ENCODE results near the gene UGT1A5.
"Not testable (repeated sequence)": the region's sequence is repeated elsewhere in the genome, so short reads cannot be mapped to it uniquely, and the experiment has no call there.

The UGT1A5 gene

DNA sequence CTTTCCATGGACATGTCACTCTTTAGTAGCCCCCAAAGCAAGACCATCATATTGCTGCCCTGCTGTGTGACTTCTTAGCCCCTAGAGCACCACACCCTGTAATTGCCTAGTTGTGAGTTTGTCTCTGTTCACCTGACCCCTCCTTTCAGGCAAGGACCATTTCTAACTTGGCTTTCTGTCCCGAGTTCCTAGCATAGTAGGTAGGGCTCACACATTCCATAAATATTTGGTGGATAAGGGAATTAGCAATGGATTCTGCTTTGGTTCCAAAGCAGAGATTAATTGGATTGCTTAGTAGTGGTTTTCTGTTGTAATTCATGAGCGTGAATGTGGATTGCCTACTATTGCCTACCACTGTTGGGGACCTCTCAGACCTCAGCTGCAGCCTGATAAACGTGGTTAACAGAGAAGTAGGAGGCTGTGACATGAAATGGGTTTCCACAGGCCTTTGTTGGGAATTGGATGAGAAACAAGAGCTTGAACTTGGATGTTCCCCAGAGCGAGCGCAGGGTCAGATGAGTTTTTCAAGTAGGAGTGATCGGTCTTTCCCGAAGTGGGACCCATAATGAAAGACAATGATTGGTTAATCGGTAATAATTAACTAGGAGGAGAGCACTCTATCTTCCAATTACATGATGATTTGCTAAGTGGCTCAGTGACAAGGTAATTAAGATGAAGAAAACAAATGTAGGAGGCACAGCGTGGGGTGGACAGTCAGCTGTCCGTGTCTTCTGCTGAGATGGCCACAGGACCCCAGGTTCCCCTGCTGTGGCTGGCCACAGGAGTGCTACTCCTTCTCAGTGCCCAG is 34.0 kb downstream of the UGT1A5 start:
- no peak for DNase-seq (ENCODE audit: low read depth)

DNA sequence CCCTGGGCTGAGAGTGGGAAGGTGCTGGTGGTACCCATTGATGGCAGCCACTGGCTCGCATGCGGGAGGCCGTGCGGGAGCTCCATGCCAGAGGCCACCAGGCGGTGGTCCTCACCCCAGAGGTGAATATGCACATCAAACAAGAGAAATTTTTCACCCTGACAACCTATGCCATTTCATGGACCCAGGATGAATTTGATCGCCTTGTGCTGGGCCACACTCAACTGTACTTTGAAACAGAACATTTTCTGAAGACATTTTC is 34.5 kb downstream of the UGT1A5 start:
- DNase-seq (ENCODE audit: low read depth): no peak

DNA sequence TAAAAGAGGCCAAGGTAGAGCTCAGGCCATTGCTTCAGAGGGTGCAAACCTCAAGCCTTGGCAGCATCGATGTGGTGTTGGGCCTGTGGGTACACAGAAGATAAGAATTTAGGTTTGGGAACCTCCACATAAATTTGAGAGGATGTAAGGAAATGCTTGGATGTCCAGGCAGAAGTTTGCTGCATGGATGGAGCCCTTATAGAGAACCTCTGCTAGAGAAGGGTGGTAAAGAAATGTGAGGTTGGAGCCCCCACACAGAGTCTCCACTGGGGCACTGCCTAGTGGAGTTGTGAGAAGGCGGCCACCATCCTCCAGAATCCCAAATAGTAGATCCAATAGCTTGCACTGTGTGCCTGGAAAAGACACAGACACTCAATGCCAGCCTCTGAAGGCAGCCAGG is 38.0 kb downstream of the UGT1A5 start:
- not testable (repeated sequence) for DNase-seq (ENCODE audit: low read depth)

DNA sequence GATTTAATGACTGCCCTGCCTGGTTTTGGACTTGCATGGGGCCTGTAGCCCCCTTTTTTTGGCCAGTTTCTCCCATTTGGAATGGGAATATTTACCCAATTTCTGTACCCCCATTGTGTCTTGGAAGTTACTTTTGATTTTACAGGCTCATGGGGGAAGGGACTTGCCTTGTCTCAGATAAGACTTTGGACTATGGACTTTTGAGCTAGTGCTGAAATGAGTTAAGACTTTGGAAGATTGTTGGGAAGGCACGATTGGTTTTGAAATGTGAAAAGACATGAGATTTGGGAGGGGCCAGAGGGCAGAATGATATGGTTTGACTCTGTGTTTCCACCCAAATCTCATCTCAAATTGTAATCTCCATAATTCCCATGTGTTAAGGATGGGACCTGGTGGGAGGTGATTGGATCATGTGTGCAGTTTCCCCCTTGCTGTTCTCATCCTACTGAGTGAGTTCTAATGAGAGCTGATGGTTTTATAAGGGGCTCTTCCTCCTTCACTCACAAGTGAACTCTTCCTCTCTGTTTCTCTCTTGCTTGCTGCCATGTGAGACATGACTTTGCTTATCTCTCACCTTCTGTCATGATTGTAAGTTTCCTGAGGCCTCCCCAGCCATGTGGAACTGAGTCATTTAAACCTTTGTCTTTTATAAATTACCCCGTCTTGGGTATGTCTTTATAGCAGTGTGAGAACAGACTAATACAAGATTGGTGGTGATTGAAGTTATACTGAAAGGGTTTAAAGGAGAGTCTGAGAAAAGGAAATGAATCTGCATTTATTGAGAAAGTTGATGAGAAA is 38.7 kb downstream of the UGT1A5 start:
- DNase-seq (ENCODE audit: low read depth): not testable (repeated sequence)

DNA sequence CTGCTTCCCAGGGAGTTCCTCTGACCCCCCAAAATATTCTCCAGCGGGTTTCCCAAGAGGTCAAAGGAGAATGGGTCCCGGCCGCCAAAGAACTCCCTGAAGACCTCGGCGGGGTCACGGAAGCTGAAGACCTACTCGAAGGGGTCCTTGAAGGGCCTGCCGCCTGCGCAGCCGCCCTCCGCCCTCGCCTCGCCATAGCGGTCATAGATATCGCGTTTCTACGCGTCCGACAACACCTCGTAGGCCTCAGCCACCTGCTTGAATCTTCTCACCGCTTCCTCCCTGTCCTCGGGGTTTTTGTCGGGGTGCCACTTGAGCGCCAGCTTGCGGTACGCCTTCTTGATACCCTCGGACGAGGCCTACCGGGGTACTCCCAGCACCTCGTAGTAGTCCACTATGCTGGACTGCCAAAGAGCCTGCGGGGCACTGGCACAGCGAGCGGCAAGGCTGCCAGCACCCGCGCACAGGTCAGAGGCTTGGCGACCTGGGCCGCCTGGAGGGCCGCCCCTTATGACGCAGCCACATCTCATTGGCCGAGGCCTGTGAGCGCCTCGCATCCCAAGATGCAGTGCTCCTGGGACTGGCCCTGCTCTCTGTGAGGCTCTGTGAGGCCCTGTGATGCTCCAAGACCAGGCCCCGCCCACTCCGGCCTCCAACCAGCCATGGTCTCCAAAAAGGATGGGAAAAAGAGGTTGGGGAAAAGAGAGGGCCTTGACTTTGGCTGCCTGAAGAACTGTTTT is 42.3 kb downstream of the UGT1A5 start:
- DNase-seq (ENCODE audit: low read depth): no peak

DNA sequence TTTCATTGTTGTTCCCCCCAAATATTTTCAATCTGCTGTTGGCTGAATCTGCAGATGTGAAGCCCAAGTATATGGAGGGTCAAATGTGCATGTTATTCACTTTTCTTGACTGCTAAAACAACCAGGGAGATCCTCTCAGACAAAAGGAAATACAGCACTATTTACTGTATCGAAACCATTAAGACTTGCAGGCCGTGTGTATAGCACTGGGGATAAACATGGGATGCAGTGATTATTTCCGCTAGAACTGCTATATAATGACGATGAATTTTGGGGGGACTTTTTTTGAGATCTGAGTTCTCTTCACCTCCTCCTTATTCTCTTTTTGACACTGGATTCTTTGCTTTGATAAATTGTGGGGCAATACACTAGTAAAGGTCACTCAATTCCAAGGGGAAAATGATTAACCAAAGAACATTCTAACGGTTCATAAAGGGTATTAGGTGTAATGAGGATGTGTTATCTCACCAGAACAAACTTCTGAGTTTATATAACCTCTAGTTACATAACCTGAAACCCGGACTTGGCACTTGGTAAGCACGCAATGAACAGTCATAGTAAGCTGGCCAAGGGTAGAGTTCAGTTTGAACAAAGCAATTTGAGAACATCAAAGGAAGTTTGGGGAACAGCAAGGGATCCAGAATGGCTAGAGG is 43.8 kb downstream of the UGT1A5 start:
- DNase-seq (ENCODE audit: low read depth): no peak

DNA sequence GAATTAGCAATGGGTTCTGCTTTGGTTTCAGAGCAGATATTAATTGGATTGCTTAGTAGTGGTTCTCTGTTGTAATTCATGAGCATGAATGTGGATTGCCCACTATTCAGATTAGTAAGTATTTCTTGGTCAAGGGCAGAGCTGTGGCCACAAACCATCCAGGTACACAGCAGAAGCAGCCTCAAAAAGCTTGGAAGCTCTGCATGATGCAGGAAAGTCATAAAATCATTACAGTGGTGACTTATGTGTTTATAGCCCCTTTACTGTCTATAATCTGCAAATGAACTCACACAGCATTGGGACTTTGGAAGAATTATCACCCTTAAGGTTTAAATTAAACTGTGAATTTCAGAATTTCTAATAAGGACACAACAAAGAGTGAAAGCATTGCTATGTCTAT is 45.4 kb downstream of the UGT1A5 start:
- DNase-seq (ENCODE audit: low read depth): no peak

DNA sequence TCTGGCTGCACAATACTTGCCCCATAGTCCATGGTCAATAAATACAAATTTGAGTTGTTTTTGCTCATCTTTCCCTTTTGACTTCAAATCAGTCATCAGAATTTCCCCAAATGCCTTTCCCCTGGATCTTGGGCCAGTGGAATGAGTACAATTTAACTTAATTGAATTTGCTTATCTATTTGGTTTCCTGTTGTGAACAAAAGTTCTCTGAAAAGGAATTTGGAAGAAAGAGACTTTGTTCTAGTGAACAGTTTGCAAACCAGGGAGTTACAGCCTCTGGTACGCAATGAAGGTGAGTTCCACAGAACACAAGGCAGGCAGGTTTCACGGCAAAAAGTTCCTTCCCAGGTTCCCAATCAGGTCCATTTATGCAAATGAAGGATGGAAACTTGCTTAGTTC is 46.1 kb downstream of the UGT1A5 start:
- DNase-seq (ENCODE audit: low read depth): no peak

DNA sequence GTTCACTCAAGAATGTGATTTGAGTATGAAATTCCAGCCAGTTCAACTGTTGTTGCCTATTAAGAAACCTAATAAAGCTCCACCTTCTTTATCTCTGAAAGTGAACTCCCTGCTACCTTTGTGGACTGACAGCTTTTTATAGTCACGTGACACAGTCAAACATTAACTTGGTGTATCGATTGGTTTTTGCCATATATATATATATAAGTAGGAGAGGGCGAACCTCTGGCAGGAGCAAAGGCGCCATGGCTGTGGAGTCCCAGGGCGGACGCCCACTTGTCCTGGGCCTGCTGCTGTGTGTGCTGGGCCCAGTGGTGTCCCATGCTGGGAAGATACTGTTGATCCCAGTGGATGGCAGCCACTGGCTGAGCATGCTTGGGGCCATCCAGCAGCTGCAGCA is 47.3 kb downstream of the UGT1A5 start, which contains the start of gene UGT1A1:
UGT1A1 (plus strand) TSS at position 228 of the 400 bp plus-strand sequence; CDS start at position 246, 18 bp downstream.
- DNase-seq (ENCODE audit: low read depth): no peak

DNA sequence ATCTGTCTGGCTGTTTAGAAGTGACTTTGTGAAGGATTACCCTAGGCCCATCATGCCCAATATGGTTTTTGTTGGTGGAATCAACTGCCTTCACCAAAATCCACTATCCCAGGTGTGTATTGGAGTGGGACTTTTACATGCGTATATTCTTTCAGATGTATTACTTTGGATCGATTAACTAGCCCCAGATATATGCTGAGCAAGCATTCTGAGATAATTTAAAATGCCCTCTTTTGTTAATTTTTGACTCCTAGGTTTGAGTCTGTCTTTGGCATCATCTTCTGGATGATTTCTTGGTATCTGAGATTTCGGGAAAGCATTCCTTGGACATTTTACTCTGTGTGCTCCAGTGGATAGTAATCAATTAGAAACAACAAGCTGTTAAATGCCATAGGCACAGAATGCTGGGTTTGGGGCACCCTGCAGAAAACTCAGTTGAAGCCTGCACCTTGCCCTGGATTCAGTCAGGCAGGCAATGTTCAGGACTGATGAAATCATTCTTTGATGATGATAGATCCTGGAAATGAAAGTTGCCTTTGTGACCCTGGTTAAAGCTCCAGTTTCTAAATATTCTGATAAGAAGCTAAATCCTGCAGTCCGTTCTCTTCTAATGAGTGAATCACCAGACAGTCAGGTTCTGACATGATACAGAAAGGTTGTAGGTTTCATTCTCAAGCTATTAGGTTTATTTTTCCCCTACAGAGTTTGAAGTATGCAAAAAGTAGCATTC is 48.5 kb downstream of the UGT1A5 start:
- no peak for DNase-seq (ENCODE audit: low read depth)

DNA sequence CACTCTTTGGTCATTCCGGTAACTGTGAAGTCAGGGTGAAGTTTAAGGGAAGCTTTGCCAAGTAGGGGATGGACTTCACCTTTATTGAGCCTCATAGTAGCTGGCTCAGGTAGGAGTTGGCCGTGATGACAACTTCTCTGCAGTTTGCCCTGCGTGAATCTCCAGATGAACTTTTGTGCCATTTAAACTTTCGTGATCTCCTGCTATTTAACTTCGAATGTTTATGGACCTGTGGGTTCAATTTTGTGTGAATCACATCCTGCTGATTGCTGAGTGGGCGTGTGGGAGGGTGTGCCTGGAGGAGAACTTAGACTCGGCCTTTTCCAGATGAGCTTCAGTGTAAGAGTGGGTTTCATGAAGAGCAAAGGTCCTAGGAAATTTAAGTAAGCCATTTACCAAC is 51.6 kb downstream of the UGT1A5 start:
- no peak for DNase-seq (ENCODE audit: low read depth)

DNA sequence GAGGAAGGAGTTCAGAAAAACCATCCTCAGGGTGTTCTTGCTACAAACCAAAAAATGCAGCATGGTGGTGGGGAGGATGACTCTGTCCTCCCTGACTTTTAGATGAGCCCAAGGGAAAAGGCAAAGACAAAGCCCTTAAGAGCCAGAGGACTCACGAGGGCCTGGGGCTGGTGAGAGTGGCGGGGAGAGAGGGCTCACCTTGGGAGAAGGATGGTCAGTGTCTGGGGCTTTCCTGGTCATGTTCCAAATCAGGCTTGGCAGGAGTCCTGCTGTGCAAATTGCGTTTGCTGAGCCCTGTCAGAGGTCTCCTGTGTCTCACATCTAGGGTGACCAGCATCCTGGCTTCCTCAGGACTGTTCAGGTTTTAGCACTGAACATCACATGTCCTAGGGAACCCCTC is 52.1 kb downstream of the UGT1A5 start:
- DNase-seq (ENCODE audit: low read depth): no peak

DNA sequence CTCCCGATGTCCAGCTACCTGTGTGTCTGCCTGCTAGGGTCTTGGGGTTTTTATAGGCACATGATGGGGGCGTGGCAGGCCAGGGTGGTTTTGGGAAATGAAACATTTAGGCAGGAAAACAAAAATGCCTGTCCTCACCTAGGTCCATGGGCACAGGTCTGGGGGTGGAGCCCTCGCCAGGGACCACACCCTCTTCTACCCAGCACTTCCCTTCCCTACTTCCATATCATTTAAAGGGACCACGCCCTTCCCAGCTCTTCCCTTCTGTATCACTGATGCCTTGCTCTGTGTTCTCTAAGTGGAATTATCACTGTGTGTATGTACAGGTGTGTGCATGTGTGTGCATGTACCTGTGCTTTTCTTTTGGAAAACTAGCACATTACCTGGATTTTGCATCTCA is 53.7 kb downstream of the UGT1A5 start:
- DNase-seq (ENCODE audit: low read depth): no peak

DNA sequence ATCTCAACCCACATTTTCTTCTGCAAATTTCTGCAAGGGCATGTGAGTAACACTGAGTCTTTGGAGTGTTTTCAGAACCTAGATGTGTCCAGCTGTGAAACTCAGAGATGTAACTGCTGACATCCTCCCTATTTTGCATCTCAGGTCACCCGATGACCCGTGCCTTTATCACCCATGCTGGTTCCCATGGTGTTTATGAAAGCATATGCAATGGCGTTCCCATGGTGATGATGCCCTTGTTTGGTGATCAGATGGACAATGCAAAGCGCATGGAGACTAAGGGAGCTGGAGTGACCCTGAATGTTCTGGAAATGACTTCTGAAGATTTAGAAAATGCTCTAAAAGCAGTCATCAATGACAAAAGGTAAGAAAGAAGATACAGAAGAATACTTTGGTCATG is 55.4 kb downstream of the UGT1A5 start:
- no peak for DNase-seq (ENCODE audit: low read depth)

DNA sequence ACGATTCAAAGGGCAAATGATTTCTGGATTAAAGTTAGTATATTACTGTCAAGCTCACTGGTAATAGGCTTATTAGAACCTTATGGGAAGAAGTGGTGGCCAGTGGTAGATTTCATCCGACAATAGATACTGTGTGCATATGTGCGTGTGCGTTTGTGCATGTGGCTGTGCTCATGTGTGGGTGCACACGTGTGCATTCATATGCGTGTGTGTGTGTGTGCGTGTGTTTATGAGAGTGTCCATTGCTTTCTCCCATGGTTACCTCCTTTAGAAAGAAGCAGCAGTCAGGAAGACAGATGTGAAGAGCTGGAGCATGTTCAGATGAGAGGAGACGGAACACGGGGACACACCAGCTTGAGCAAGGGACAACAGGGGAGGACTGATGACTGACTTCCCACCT is 56.6 kb downstream of the UGT1A5 start:
- DNase-seq (ENCODE audit: low read depth): no peak

DNA sequence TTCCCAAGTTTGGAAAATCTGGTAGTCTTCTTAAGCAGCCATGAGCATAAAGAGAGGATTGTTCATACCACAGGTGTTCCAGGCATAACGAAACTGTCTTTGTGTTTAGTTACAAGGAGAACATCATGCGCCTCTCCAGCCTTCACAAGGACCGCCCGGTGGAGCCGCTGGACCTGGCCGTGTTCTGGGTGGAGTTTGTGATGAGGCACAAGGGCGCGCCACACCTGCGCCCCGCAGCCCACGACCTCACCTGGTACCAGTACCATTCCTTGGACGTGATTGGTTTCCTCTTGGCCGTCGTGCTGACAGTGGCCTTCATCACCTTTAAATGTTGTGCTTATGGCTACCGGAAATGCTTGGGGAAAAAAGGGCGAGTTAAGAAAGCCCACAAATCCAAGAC is 59.4 kb downstream of the UGT1A5 start:
- DNase-seq (ENCODE audit: low read depth): no peak

DNA sequence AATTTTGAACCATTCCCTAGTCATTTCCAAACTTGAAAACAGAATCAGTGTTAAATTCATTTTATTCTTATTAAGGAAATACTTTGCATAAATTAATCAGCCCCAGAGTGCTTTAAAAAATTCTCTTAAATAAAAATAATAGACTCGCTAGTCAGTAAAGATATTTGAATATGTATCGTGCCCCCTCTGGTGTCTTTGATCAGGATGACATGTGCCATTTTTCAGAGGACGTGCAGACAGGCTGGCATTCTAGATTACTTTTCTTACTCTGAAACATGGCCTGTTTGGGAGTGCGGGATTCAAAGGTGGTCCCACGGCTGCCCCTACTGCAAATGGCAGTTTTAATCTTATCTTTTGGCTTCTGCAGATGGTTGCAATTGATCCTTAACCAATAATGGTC is 59.9 kb downstream of the UGT1A5 start:
- no peak for DNase-seq (ENCODE audit: low read depth)

DNA sequence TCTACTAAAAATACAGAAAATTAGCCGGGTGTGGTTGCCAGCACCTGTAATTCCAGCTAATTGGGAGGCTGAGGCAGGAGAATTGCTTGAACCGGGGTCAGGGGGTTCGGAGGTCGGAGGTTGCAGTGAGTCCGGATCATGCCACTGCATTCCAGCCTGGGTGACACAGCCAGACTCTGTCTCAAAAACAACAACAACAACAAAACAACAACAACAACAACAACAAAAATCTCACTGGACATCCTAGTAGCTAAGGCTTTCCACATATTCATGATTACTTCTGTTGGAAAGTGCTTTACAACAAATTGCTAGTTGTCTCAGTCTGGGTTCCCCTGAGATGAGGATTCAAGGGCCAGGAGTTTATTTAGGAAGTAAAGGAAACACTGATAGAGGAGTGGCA is 61.1 kb downstream of the UGT1A5 start:
- no peak for DNase-seq (ENCODE audit: low read depth)

DNA sequence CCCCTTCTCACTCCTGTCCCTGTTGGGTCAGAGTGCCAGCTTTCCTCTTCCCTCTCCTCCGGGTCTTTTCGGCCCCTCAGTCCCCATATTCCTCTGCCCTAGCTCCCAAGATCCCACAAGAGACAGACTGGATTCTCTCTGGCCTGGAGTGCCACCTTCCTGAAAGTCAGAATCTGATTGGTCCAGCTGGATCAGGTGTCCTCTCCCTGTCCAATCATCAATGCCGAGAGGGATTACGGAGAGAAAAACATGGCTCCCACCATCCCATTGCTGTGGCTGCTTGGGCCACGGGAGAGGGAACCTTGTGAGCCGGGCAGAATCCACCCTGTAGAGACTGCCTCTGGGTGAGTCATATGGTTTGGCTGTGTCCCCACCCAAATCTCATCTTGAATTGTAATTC is 62.7 kb downstream of the UGT1A5 start:
- DNase-seq (ENCODE audit: low read depth): no peak

DNA sequence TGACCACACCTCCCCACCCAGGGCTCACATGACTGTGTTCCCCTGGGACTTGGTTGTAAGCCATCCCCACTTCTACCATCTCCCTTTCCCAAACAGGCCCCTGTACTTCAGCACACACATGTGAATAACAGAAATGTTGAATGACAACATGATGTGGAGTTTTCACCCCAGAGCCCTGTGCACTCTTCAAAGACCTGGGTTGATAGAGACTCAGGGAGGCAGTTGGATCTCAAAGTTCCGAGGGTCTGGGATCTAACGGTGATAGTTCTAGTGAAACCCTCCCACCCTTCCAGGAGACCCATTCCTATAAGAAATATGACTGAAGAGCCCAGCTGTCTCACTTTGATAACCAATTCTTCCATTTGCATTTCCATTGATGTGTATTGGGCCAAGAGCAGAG is 65.3 kb downstream of the UGT1A5 start, which contains the start of gene MROH2A:
MROH2A (plus strand) TSS at position 301 of the 400 bp plus-strand sequence. CDS start 1,029 bp downstream, outside the sequence.
- DNase-seq (ENCODE audit: low read depth): no peak

DNA sequence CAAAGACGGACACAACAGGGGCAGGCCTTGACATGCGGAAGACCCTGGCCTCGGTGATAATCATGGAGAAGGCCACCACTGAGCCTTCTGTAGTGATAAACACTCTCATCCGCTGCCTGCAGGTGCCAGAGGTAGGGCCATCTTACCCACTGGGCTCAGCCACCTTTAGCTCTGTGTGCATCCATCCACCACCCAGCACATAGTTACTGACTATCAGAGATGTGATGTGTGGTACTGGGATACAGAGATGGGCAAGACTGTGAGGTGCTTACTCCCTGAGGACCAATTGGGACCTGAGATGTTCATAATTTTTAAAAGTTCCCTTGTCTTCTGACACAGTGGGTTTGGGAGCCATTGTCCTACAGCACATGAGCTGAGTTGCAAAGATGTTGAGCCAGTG is 67.0 kb downstream of the UGT1A5 start:
- no peak for DNase-seq (ENCODE audit: low read depth)

DNA sequence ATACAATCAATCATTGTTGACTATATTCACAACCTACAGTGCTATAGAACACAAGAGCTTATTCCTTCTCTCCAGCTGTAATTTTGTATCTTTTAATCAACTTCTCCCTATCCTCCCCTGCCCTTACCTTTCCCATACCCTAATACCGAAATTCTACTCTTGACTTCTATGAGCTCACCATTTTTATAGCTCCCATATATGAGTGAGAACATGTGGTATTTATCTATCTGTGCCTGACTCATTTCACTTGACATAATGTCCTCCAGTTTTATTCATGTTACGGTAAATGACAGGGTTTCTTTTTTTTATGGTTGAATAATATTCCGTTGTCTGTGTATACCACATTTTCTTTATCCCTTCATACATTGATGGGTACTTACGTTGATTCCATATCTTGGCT is 68.1 kb downstream of the UGT1A5 start:
- DNase-seq (ENCODE audit: low read depth): no peak
